K562 (cell line): ENCODE measurements around the gene GPR153. TPM values are rescaled to one million over a fixed set of nuclear protein-coding genes. Genes with fewer than 3 reads are reported as not detected.

Experiments
- ATAC-seq: fragments of 200-7000 bp; cut with Tn5 transposase; 3 replicates; pipeline ENCODE4 v1.9.1; 2020; ENCODE audit warnings: moderate library complexity
- BruUV-seq: library from RNA; stranded (reverse); fragments of 400-500 nt; replicated peaks from 2 replicates; lab custom pipeline; 2021; lab: Mats Ljungman, UMichigan
- CTCF ChIA-PET: fragments of 300-600 bp; formaldehyde crosslinking; extraction: SDS; loops from one replicate; lab custom pipeline; 2021; ENCODE audit warnings: low intra/inter-chr PET ratio; lab: Yijun Ruan, JAX
- POLR2A ChIA-PET: fragments of 300-600, 350-650 bp; sonication (Branson Sonifier 250); formaldehyde crosslinking; extraction: SDS; loops from one replicate; lab custom pipeline; 2021; ENCODE audit warnings: antibody characterized with exemption, inconsistent platforms; lab: Yijun Ruan, JAX
- DNase-seq, 4 experiments: peaks; one replicate each; pipeline versions ENCODE4 v3.0.0 to v3.0.0-alpha.2; 2011 to 2018; ENCODE audit warnings: low spot score in 3 of 4, mixed read lengths in 3 of 4; ENCODE audit errors: extremely low read depth in 1 of 4
- FAIRE-seq: peaks from 2 replicates; lab custom pipeline; 2011; peaks lifted over from hg19 to GRCh38; lab: Jason Lieb, UNC
- H2AFZ ChIP-seq: 2 replicates; pipeline ENCODE4 v1.6.0; 2011; ENCODE audit warnings: low read depth, low read length, control low read depth, inconsistent platforms
- H3K27ac ChIP-seq: fragments of 200-600 bp; 3 replicates; pipeline ENCODE4 v1.8.0; 2011; ENCODE audit warnings: low read depth, mild to moderate bottlenecking, control low read depth, inconsistent platforms, low read length, moderate library complexity, mixed read lengths; ENCODE audit errors: extremely low read depth
- H3K27me3 ChIP-seq, 2 experiments: fragments of 300-600 bp in 1 of 2; 2 replicates in 1 of 2; 3 replicates in 1 of 2; pipeline versions ENCODE4 v1.6.0 to v1.8.0; 2011; ENCODE audit warnings: inconsistent platforms in 2 of 2, low read length in 2 of 2, mild to moderate bottlenecking in 1 of 2, mixed read lengths in 1 of 2, moderate library complexity in 1 of 2; ENCODE audit not compliant: control insufficient read depth in 2 of 2, insufficient read depth in 2 of 2
- H3K36me3 ChIP-seq: fragments of 300-600 bp; 3 replicates; pipeline ENCODE4 v1.8.0; 2011; ENCODE audit warnings: mild to moderate bottlenecking, low read length, inconsistent platforms; ENCODE audit not compliant: control insufficient read depth, insufficient read depth
- H3K4me1 ChIP-seq, 2 experiments: fragments of 200-600 bp in 1 of 2; replicated peaks in 1 of 2; 2 replicates in 1 of 2; 3 replicates in 1 of 2; pipeline versions ENCODE4 v1.5.1 to v1.8.0; 2011; ENCODE audit warnings: inconsistent platforms in 2 of 2, low read length in 2 of 2, mild to moderate bottlenecking in 1 of 2, mixed read lengths in 1 of 2, moderate library complexity in 1 of 2; ENCODE audit not compliant: control insufficient read depth in 2 of 2, insufficient read depth in 2 of 2
- H3K4me2 ChIP-seq: 2 replicates; pipeline ENCODE4 v1.6.1; 2011; ENCODE audit warnings: low read length, control low read depth, inconsistent platforms, mixed read lengths; ENCODE audit not compliant: insufficient read depth
- H3K4me3 ChIP-seq: fragments of 200-600 bp; sonication (generic), shearing (Covaris generic); 2 replicates; pipeline ENCODE4 v1.5.1; 2016; ENCODE audit warnings: control low read depth, inconsistent platforms
- H3K79me2 ChIP-seq: fragments of 200-600 bp; 3 replicates; pipeline ENCODE4 v1.8.0; 2011; ENCODE audit warnings: low read length, inconsistent platforms; ENCODE audit not compliant: control insufficient read depth, insufficient read depth
- H3K9ac ChIP-seq, 2 experiments: 2 replicates each; pipeline versions ENCODE4 v1.6.0 to v1.6.1; 2011; ENCODE audit warnings: low read depth in 2 of 2, low read length in 2 of 2, control low read depth in 1 of 2, inconsistent platforms in 1 of 2, mild to moderate bottlenecking in 1 of 2, mixed read lengths in 1 of 2; ENCODE audit not compliant: insufficient read depth in 1 of 2
- H3K9me1 ChIP-seq: one replicate; pipeline ENCODE4 v1.6.0; 2011; ENCODE audit warnings: inconsistent platforms, mild to moderate bottlenecking, low read length, moderate library complexity; ENCODE audit not compliant: control insufficient read depth, insufficient read depth
- H3K9me3 ChIP-seq: replicated peaks from 2 replicates; pipeline ENCODE4 v1.5.1; 2011; ENCODE audit warnings: low read depth, low read length, inconsistent platforms; ENCODE audit not compliant: control insufficient read depth, insufficient read depth
- H4K20me1 ChIP-seq: replicated peaks from 2 replicates; pipeline ENCODE4 v1.6.1; 2011; ENCODE audit warnings: low read length, inconsistent platforms, mixed read lengths; ENCODE audit not compliant: control insufficient read depth, insufficient read depth
- DACH1 ChIP-seq: fragments of 450-650 bp; IDR thresholded peaks from 2 replicates; pipeline ENCODE4 v1.6.1; 2018; ENCODE audit not compliant: partially characterized antibody
- GTF2E2 ChIP-seq: fragments of 200-800 bp; sonication (Bioruptor generic); IDR thresholded peaks from 2 replicates; pipeline ENCODE4 v1.6.1; 2016; ENCODE audit warnings: missing genetic modification characterization, missing compliant biosample characterization
- KLF13 ChIP-seq: fragments of 450-650 bp; IDR thresholded peaks from 2 replicates; pipeline ENCODE4 v1.6.1; 2016; ENCODE audit warnings: missing genetic modification characterization, low read depth, mild to moderate bottlenecking, missing compliant biosample characterization, moderate library complexity, borderline replicate concordance
- MYC ChIP-seq, 2 experiments: fragments of 250-450 bp in 1 of 2; sonication (Bioruptor Pico) in 1 of 2; IDR thresholded peaks; 2 replicates each; pipeline versions ENCODE4 v1.5.1 to v1.6.1; 2012 to 2021; ENCODE audit warnings: low read depth in 2 of 2, borderline replicate concordance in 1 of 2, improper control_type of control experiment in 1 of 2, low read length in 1 of 2, mild to moderate bottlenecking in 1 of 2, moderate library complexity in 1 of 2
- PCBP2 ChIP-seq: fragments of 200-400 bp; formaldehyde crosslinking; IDR thresholded peaks from 2 replicates; pipeline ENCODE4 v1.6.1; 2018; ENCODE audit warnings: low read length, low read depth, mild to moderate bottlenecking, moderate library complexity; ENCODE audit not compliant: poor library complexity, severe bottlenecking
- SPI1 ChIP-seq: IDR thresholded peaks from 2 replicates; pipeline ENCODE4 v1.6.1; 2011; ENCODE audit warnings: low read depth, low read length, control low read depth, borderline replicate concordance
- U2AF1 ChIP-seq: fragments of 200-400 bp; formaldehyde crosslinking; optimal IDR thresholded peaks from 2 replicates; pipeline ENCODE3; 2017; ENCODE audit warnings: mild to moderate bottlenecking, low read depth, low read length, moderate library complexity
- U2AF2 ChIP-seq: fragments of 200-400 bp; formaldehyde crosslinking; optimal IDR thresholded peaks from 2 replicates; pipeline ENCODE3; 2017; ENCODE audit warnings: low read depth, mild to moderate bottlenecking, low read length
- WHSC1 ChIP-seq: IDR thresholded peaks from one replicate; pipeline ENCODE4 v1.6.1; 2012; ENCODE audit warnings: low read length, control low read depth, inconsistent platforms
- ZNF699 ChIP-seq: fragments of 250-450 bp; sonication (Bioruptor Pico); IDR thresholded peaks from 2 replicates; pipeline ENCODE4 v1.8.0; 2021; ENCODE audit warnings: mild to moderate bottlenecking, moderate library complexity; ENCODE audit not compliant: insufficient replicate concordance
- WGBS: fragments of 100-300 bp; shearing (Covaris generic); methylation state at CpG from one replicate; pipeline ENCODE4 v1.1.6; 2016; ENCODE audit warnings: low coverage, mixed read lengths; ENCODE audit not compliant: insufficient coverage; ENCODE audit errors: missing lambda C conversion rate; 5-methylcytosine and 5-hydroxymethylcytosine counted together
- in situ Hi-C: fragments of 300-500 bp; cut with MboI; formaldehyde crosslinking; loops from 4 replicates; pipeline ENCODE4 v1.15.0; 2018; ENCODE audit warnings: inconsistent platforms, mixed read lengths
- intact Hi-C: fragments of 100-400 bp; cut with micrococcal nuclease; formaldehyde crosslinking; loops from 2 replicates; pipeline ENCODE4 v1.14.2; 2022
- polyA plus RNA-seq, 8 experiments: library from polyadenylated mRNA; depleted of rRNA in 4 of 8; stranded (reverse) in 5 of 8; unstranded in 3 of 8; fragments of >200 nt; fragmentation: Nextera tagmentation in 2 of 8; fragmentation: Illumina TruSeq in 1 of 8; extraction: Ambion mirVana in 2 of 8; extraction: Trizol in 1 of 8; gene quantifications; 2 replicates each; pipeline versions ENCODE4 v1.2.1 to v1.2.3, GENCODE V29; 2011 to 2014; ENCODE audit warnings: inconsistent platforms in 1 of 8, missing spikeins in 1 of 8
- total RNA-seq, 7 experiments: library from RNA; depleted of rRNA in 6 of 7; stranded (reverse); fragments of >200 nt in 6 of 7; fragmentation: Illumina TruSeq in 2 of 7; extraction: Trizol in 2 of 7; gene quantifications; 2 replicates each; pipeline versions ENCODE4 v1.2.1 to v1.2.3, GENCODE V29; 2011 to 2021; ENCODE audit warnings: low replicate concordance in 1 of 7
- TF ChIP-seq, protein P1 (sequence below): fragments of 450-650 bp; formaldehyde crosslinking; IDR thresholded peaks from 2 replicates; pipeline ENCODE4 v1.4.0; 2022; ENCODE audit warnings: missing genetic modification characterization
- TF ChIP-seq, protein P2 (sequence below): sonication (generic); formaldehyde crosslinking; IDR thresholded peaks from 2 replicates; pipeline ENCODE4 v1.8.1; 2023; ENCODE audit warnings: mild to moderate bottlenecking, missing genetic modification reagents

Gene GPR153
- total and polyA plus RNA-seq, 9 of the 15 experiments (the other 6 are each of a cell fraction or from before 2014, with no cell fraction given): 0.01 to 1.5 (median 0.51) TPM

DNA sequence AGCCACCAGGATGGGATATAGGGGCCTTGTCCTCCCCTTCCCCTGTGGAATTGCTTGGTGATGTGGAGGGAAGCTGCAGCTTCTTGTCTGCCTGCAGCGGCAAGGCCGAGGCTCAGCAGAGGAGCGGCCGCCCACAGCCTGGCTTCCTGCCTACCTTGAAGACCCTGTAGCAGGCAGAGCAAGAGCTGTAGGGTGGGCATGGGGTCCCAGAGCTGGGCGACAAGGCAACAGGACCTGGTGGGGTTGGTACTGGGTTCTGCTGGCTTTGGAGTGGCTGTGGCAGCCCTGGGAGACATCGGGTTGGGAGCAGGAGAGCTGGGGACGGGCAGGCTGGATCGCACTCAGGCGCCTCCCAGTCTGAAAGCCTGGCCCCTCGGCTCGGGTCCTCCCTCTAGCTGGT lies 5.7 kb upstream of the GPR153 start:
- CTCF ChIA-PET: no interaction called here

DNA sequence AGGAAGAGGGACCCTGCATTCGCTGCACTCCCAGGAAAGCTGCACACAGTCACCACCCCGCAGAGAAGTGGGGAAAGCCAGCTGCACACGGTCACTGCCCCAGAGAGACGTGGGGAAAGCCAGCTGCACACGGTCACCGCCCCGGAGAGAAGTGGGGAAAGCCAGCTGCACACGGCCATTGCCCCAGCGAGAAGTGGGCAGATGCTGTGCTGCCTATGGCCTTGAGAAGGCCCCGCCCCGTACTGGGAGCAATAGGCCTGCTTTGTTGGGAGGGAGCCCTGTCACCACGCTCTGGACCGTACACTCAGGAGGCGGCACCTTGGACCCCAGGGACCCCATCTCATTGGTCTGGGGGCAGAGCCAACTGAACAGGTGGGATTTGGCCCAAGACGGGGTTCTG lies 4.3 kb upstream of the GPR153 start:
- no peak overlapping the region for H3K27ac ChIP-seq
- FAIRE-seq (no peak), DNase-seq (no peak), ATAC-seq (no peak)
- in situ Hi-C loops (loop anchor here (25.0 kb wide), 1 partner anchor 947 kb away; no protein-coding TSS in a partner anchor), intact Hi-C loops (no loop called here)
- WGBS: 58% methylated on average over 13 of the region's 15 CpGs
- H3K9me3 ChIP-seq: no peaks in the 10 kb centered on the region
- H3K9me1 ChIP-seq: no peaks in the 10 kb centered on the region
- H3K79me2 ChIP-seq: no peaks in the 10 kb centered on the region
- no TSS peak for BruUV-seq
- H3K9ac ChIP-seq: 0 out of 4 replicates have a peak overlapping the region, but pooled peaks of 1 of the 2 experiments have one; percentile 14
- TF ChIP-seq, protein P1, sequence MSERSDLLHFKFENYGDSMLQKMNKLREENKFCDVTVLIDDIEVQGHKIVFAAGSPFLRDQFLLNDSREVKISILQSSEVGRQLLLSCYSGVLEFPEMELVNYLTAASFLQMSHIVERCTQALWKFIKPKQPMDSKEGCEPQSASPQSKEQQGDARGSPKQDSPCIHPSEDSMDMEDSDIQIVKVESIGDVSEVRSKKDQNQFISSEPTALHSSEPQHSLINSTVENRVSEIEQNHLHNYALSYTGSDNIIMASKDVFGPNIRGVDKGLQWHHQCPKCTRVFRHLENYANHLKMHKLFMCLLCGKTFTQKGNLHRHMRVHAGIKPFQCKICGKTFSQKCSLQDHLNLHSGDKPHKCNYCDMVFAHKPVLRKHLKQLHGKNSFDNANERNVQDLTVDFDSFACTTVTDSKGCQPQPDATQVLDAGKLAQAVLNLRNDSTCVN: no peak
- TF ChIP-seq U2AF1: no peak
- TF ChIP-seq WHSC1: no peak
- no peak for TF ChIP-seq KLF13
- no peak for TF ChIP-seq ZNF699 (CRISPR knock-in tag)
- no peak for TF ChIP-seq U2AF2
- TF ChIP-seq PCBP2: no peak
- TF ChIP-seq, protein P2, sequence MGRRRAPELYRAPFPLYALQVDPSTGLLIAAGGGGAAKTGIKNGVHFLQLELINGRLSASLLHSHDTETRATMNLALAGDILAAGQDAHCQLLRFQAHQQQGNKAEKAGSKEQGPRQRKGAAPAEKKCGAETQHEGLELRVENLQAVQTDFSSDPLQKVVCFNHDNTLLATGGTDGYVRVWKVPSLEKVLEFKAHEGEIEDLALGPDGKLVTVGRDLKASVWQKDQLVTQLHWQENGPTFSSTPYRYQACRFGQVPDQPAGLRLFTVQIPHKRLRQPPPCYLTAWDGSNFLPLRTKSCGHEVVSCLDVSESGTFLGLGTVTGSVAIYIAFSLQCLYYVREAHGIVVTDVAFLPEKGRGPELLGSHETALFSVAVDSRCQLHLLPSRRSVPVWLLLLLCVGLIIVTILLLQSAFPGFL (CRISPR knock-in tag): no peak
- TF ChIP-seq DACH1: no peak
- TF ChIP-seq SPI1: no peak
- peaks cover 0 to 75% of the 10 kb centered on the region in 2 experiments; a peak in 3 of 5 replicates for H3K4me1 ChIP-seq
- H3K4me3 ChIP-seq: no peak overlapping the region
- no peak overlapping the region for H3K4me2 ChIP-seq
- POLR2A ChIA-PET: interaction anchor here (0.6 to 1.2 kb wide), 4 partner anchors 9 to 188 kb away, joined by 3 read pairs; no protein-coding TSS in a partner anchor
- peaks cover 22% of the 10 kb centered on the region for H4K20me1 ChIP-seq
- CTCF ChIA-PET: no interaction called here
- no peak overlapping the region for H2AFZ ChIP-seq
- no peaks in the 10 kb centered on the region for H3K27me3 ChIP-seq
- H3K36me3 ChIP-seq: no peaks in the 10 kb centered on the region; the same call in 1 of the 3 replicates

More for the DNA sequence above, 5.7 kb upstream of the GPR153 start:
- intact Hi-C loops (no loop called here), in situ Hi-C loops (loop anchor here (25.0 kb wide), 1 partner anchor 946 kb away; no protein-coding TSS in a partner anchor)
- Histone ChIP-seq H3K36me3 (no peaks in the 10 kb centered on the region; the same call in 1 of the 3 replicates), H3K4me1 (peaks cover 0 to 73% of the 10 kb centered on the region in 2 experiments; a peak in 3 of 5 replicates), H3K9me1 (no peaks in the 10 kb centered on the region), H3K4me2 (no peak overlapping the region), H3K79me2 (no peaks in the 10 kb centered on the region), H3K27ac (no peak overlapping the region), H3K27me3 (no peaks in the 10 kb centered on the region), H4K20me1 (peaks cover 22% of the 10 kb centered on the region), H3K9me3 (no peaks in the 10 kb centered on the region), H3K9ac (peak overlapping the region in 1 of 2 experiments; percentile 19; a peak in 1 of 4 replicates), H3K4me3 (no peak overlapping the region), H2AFZ (no peak overlapping the region)
- 56% methylated on average over 11 of the region's 11 CpGs for WGBS
- POLR2A ChIA-PET: interaction anchor here (0.6 to 1.6 kb wide), 4 partner anchors 14 to 25 kb away, joined by 3 to 4 read pairs (median 3); no protein-coding TSS in a partner anchor
- FAIRE-seq (no peak), DNase-seq (no peak), ATAC-seq (no peak)
- TF ChIP-seq MYC (IDR thresholded peaks at IDR 0.05; ENCODE audit: low read depth, low read length) (no peak), MYC (CRISPR knock-in tag; IDR thresholded peaks at IDR 0.05; ENCODE audit: borderline replicate concordance, low read depth) (no peak), GTF2E2 (tag) (no peak)
- BruUV-seq: no TSS peak
